Stimulated activated effector memory CD8-positive, alpha-beta T cell treated with anti-CD3 and anti-CD28 coated beads, Interleukin-12 subunit alpha, Interleukin-12 subunit beta, amount 100 ng/mL, for 72 hours (primary cell): ENCODE results near the gene PPP4C.
A peak's percentile ranks its signal among the peaks of the same experiment; 100 is the strongest.
"Not testable (repeated sequence)": the region's sequence is repeated elsewhere in the genome, so short reads cannot be mapped to it uniquely, and the experiment has no call there.

ENCODE experiments used
- ATAC-seq: fragments of 150-1000 bp; cut with Tn5 transposase; 2 replicates; pipeline ENCODE4 v1.10.0; 2021
- DNase-seq, 2 donors: peaks; one replicate each; pipeline ENCODE4 v3.0.0; 2021 to 2022; ENCODE audit warnings: low spot score in 2 of 2
- H3K27ac Mint-ChIP-seq: one replicate; pipeline ENCODE4 v1.8.0; 2022; ENCODE audit warnings: mild to moderate bottlenecking, mixed read lengths
- H3K36me3 Mint-ChIP-seq: one replicate; pipeline ENCODE4 v1.8.0; 2022; ENCODE audit warnings: mild to moderate bottlenecking, mixed read lengths
- H3K4me1 Mint-ChIP-seq: one replicate; pipeline ENCODE4 v1.8.0; 2022; ENCODE audit warnings: mixed read lengths
- H3K4me3 Mint-ChIP-seq: one replicate; pipeline ENCODE4 v1.8.0; 2022; ENCODE audit warnings: mild to moderate bottlenecking, mixed read lengths
- H3K9me3 Mint-ChIP-seq: one replicate; pipeline ENCODE4 v1.8.0; 2022; ENCODE audit warnings: mixed read lengths

Gene PPP4C

DNA sequence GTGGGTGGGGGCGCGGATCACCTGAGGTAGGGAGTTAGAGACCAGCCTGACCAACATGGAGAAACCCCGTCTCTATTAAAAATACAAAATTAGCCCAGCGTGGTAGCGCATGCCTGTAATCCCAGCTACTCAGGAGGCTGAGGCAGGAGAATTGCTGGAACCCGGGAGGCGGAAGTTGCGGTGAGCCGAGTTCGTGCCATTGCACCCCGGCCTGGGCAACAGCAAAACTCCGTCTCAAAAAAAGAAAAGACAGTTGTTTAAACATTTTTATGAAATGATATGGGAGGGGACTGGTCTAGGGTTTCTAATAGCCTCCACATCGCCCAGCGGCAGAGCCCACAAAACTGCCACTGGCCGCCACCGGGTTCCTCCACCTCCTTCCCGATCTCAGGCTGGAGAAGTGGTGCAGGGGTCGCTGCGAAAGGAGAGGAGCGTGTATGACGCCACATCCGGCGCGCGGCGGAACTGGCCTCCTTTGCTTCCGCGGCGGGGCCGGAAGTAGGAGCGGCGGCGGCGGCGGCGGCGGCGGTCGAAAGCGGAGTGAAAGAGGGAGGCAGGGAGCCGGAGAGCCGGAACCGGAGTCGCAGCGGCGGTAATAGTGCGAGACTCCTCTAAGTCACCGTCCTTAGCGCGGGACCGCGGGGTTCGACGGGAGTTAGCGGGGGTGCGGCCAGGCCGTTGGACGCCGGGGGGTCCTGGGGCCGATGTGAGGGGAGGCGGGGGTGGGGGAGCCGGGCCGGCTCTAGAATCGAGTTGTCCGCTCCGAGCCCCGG, at the start of gene PPP4C:
Gene PPP4C (plus strand): TSS at position 492 of the 773 bp plus-strand sequence. CDS start 384 bp downstream, outside the sequence.
- ATAC-seq: peak; percentile 93
- Mint-ChIP-seq H3K4me3 (peak within 1 kb of the TSS; percentile 91), H3K36me3 (peaks cover 100% of the 10 kb centered on the region), H3K4me1 (peaks cover 36% of the 10 kb centered on the region), H3K9me3 (no peaks in the 10 kb centered on the region), H3K27ac (peak within 1 kb of the TSS; percentile 99)
- DNase-seq: peak; percentile 87 to 94

DNA sequence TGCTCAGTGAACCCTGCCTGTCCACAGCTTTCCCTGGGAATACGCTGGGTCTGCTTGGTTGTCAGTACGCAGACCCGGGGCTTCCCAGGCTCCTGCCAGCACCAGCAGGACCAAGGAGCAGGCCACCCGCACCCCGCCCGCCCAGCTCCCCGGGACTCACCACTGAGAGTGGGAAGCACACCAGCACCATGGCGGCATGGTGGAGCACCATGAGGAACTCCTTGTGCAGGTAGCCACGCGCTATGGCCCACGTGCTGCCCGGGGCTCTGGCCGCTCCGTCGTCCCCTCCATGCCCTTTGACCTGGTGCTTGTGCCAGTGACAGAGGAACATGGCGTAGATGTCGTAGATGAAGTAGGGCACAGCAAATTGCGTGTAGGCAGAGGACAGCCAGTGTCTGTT, 49.3 kb upstream of the PPP4C start:
- H3K36me3 Mint-ChIP-seq: no peaks in the 10 kb centered on the region

DNA sequence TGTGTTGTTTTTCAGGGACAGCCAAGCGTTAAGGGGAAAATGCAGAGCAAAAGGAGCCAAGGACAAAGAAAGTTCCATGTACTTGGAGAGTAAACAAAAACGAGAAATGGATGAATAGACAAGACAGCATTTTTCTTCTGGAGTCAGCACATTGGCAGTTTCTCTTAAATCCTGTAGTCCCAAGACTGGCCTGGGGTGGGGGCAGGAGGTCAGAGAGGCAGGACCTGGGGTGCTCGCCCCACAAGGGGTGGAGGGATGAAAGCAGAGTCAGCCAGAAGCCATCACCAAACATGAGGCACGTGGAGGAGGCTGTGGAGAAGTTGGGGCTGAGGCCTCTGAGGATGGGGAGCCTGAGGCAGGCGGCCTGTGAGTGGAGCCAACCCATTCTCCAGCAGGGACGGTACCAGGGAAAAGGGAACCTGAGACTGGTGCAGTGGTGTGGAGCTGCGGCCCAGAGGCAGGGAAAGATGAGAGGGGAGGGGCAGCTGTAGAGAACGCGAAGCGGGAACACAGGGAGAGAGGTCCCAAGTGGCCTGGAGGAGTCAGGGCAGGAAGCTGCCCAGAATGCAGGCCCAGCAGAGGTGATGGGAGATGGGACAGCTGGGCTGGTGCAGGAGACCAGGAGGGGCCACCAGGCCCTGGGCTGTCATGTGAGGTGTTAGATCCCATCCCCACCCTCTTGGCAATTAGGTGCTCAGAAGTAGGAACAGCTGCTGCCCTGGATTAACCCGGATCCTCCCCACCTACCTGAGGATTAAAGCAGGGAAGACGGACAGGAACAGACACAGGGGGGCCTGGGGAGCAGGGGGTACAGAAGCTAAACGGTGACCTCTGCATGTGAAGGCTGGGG, 48.0 kb upstream of the PPP4C start:
- H3K9me3 Mint-ChIP-seq: no peaks in the 10 kb centered on the region
- H3K27ac Mint-ChIP-seq: no peak overlapping the region
- no peaks in the 10 kb centered on the region for H3K36me3 Mint-ChIP-seq
- peaks cover 24% of the 10 kb centered on the region for H3K4me1 Mint-ChIP-seq
- DNase-seq (no peak), ATAC-seq (no peak)
- H3K4me3 Mint-ChIP-seq: no peak overlapping the region

More for the DNA sequence above, 49.3 kb upstream of the PPP4C start:
- peaks cover 17% of the 10 kb centered on the region for H3K4me1 Mint-ChIP-seq
- no peak for DNase-seq
- ATAC-seq: no peak
- no peak overlapping the region for H3K27ac Mint-ChIP-seq
- H3K4me3 Mint-ChIP-seq: no peak overlapping the region
- H3K9me3 Mint-ChIP-seq: no peaks in the 10 kb centered on the region

DNA sequence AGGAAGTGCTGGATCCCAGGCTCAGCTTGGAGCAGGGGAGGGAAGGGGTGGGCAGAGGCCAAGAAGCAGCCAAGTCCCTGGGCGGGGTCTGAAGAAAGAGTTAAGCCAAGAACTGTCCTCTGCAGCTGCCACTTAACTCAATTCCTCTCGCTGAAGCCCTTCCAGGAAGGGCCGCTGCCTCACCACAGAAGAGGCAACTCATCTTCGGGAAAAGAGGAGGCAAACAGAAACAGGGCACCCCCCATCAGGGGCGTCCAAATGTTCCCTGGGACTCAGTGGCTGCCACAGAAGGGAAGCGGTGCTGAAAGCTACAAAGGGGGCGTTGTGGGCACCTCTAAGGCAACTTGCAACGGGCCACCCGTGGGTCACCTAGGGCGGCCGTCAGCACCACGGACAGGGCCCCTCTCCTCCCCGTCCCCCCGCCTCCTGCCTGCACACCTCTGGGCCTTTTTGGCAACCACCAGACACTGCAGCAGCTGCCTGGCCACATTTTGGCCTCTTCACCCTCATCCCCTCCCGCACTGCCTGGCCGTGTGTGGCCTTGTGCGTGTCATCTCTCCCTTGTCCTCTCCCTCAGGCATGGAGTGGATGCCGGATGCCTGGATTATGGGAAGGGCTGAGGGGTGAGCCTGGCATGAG, 47.2 kb upstream of the PPP4C start:
- H3K27ac Mint-ChIP-seq: no peak overlapping the region
- ATAC-seq: no peak

DNA sequence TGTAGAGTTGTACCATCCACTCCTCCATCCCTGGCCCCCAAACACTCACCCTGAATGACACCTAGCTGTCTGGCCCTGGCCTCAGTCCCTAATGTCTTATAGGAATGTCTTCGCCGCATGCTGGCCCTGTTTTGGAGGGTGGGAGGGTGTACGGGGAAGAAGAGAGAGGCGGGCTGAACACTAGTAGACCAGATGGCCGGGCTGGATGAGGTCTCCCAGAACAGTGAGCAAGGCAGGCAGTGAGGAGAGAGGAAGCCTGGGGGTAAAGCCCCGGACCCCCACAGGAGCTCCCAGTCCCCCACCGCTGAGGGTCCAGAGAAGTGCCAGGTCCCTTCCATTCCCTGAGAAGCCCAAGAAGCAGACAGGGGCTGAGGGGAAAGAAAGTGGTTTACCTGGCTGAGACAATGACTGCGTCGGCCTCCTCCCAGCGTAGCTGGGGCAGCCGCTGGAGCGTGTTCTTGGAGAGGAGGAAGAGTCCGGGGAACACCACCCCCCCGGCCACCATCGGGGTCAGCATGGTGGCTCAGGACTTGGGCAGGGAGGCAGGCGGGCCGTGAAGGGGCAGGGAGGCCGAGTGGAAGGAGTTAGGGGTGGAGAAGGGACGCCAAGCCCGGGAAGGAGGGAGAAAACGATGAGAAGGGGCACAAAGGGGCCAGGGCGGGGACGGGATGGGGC, 45.6 kb upstream of the PPP4C start:
- peaks cover 4% of the 10 kb centered on the region for H3K36me3 Mint-ChIP-seq
- H3K27ac Mint-ChIP-seq: no peak overlapping the region
- H3K4me1 Mint-ChIP-seq: peaks cover 30% of the 10 kb centered on the region
- H3K9me3 Mint-ChIP-seq: no peaks in the 10 kb centered on the region
- H3K4me3 Mint-ChIP-seq: peak overlapping the region; percentile 50
- DNase-seq (no peak), ATAC-seq (no peak)

More for the DNA sequence above, 47.2 kb upstream of the PPP4C start:
- Mint-ChIP-seq H3K36me3 (no peaks in the 10 kb centered on the region), H3K4me1 (peaks cover 24% of the 10 kb centered on the region), H3K9me3 (no peaks in the 10 kb centered on the region), H3K4me3 (no peak overlapping the region)
- DNase-seq: no peak

DNA sequence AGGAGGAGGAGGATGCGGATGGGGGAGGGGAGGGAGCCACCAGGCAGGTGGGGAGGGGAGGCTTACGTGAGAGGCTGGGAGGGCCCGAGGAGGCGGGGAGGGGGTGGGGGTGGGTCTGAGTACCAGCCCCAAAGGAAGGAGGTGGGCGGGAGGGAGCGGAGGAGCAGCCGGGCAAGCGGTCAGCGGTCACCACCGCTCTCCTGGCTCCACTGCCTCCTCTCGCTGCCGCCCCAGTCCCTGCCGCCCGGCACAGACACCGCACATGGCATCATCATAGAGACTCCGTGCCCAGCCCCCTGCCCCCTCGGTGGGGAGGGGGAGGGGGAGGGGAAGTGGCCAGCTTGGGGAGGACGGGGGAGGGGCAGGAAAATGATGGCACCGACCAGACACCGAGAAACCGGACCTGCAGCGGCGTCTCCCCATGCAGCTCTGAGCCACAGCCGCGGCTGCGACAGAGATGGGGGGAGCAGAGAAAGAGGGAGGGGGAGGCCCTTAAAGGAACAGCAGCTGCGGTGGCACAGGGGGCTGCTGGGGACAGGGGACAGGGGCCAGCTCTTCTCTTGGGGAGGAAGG, 44.9 kb upstream of the PPP4C start, which contains the start of gene TLCD3B:
Gene TLCD3B (minus strand): TSS at position 431 of the 573 bp plus-strand sequence. CDS start 744 bp downstream, outside the sequence.
- no peak for ATAC-seq

DNA sequence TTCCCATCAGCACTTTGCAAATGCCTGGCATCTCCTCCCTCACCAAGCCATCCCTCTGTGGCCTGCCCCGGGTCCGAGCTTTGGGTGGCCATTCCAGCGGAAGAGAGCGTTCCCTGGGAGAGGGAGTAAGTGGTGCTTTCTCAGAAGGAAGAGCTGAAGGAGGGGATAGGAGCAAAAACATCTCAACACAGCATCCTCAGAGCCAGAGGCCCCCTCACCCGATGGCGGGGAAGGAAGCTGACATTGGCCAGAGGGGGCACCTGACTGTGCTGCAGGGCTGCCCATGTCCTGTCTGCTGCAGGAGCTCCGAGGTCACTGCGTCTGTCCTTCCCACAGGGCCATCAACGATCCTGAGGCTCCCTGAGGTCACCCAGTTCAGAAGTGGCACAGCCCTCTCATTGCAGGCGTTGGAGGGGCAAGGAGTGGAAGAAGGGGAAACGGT, 44.3 kb upstream of the PPP4C start:
- H3K27ac Mint-ChIP-seq: no peak overlapping the region
- no peak for DNase-seq
- no peak for ATAC-seq
- H3K9me3 Mint-ChIP-seq: no peaks in the 10 kb centered on the region
- peaks cover 30% of the 10 kb centered on the region for H3K4me1 Mint-ChIP-seq
- H3K36me3 Mint-ChIP-seq: peaks cover 6% of the 10 kb centered on the region
- no peak overlapping the region for H3K4me3 Mint-ChIP-seq

More for the DNA sequence above, 44.9 kb upstream of the PPP4C start, which contains the start of gene TLCD3B:
- Mint-ChIP-seq H3K36me3 (peaks cover 6% of the 10 kb centered on the region), H3K9me3 (no peaks in the 10 kb centered on the region), H3K4me3 (peak within 1 kb of the TSS; percentile 50), H3K4me1 (peaks cover 30% of the 10 kb centered on the region), H3K27ac (no peak within 1 kb of the TSS)
- no peak for DNase-seq

DNA sequence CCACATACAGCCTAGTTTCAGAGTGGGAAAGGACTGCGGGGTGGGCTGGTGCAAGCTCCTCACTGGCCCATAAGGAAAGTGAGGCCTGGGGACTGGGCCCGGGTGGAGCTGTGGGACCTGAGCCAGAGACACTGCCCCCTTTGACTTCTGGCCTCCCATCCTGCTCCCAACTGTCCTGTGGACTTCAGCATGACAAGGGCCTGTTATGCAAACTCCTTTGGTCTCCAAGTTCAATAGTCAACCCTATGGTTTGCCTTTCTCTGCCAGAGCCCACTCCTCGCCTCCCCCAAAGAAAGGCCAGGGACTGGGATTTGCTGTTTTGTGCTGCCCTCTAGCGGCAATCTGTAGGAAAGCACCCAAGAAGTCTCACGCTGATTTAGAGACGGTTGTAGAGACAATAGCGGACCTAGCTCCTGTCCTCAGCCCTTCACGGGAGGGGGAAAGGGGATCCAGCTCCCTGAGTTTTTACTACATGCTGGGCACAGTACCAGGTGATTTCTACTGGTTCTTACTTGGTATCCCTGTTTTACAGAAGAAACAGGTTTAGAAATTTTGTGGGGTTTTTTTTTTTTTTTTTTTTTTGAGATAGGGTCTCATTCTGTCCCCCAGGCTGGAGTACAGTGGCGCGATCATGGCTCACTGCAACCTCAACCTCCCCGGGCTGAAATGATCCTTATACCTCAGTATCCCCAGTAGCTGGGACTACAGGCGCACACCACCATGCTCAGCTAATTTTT, 43.5 kb upstream of the PPP4C start:
- ATAC-seq: peak; percentile 54
- peak overlapping the region; percentile 46 for H3K4me3 Mint-ChIP-seq
- no peak overlapping the region for H3K27ac Mint-ChIP-seq
- H3K4me1 Mint-ChIP-seq: peaks cover 30% of the 10 kb centered on the region
- peak; percentile 59 to 81 for DNase-seq
- H3K36me3 Mint-ChIP-seq: peaks cover 6% of the 10 kb centered on the region
- no peaks in the 10 kb centered on the region for H3K9me3 Mint-ChIP-seq

DNA sequence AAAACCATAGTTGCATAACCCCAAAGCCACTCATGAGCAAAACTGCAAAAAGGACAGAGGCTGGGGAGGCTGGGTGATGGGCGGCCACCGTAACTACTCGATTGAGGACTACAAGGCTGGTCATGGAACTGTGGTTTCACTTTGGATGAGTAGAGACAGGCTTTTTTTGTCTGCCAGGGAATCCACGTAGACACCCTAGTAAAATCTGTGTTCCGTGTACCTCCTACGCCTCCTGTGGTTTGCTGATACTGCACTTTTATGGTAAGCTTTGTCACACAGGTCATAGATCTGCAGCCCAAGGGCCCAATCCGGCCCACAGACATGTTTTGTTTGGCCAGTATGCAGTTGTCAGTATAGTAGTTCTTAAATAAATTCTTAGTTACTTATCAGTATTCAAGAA, 42.5 kb upstream of the PPP4C start:
- ATAC-seq (peak; percentile 83), DNase-seq (no peak)
- Mint-ChIP-seq H3K9me3 (no peaks in the 10 kb centered on the region), H3K27ac (no peak overlapping the region), H3K4me1 (peaks cover 22% of the 10 kb centered on the region), H3K36me3 (peaks cover 6% of the 10 kb centered on the region), H3K4me3 (no peak overlapping the region)

DNA sequence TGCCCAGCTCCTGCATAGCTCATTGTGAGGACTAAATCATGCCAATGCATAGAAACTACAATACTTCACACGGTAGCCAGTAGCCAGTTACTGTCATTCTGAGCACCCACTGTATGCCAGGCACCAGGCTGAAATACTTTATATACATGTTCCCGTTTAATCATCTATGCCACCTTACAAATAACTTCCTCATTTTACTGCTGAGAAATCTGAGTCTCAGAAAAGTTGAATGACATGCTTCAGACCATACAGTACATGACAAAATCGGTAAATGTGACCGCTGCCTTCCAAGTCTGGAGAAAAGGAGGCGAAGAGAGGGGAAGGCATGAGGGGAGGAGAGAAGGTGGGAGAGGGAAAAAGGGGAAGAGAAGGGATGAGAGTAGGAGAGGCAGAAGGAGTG, 35.6 kb upstream of the PPP4C start:
- no peak overlapping the region for H3K4me3 Mint-ChIP-seq
- H3K36me3 Mint-ChIP-seq: peaks cover 8% of the 10 kb centered on the region
- H3K9me3 Mint-ChIP-seq: no peaks in the 10 kb centered on the region
- no peak overlapping the region for H3K27ac Mint-ChIP-seq
- DNase-seq (no peak), ATAC-seq (no peak)
- peaks cover 5% of the 10 kb centered on the region for H3K4me1 Mint-ChIP-seq

DNA sequence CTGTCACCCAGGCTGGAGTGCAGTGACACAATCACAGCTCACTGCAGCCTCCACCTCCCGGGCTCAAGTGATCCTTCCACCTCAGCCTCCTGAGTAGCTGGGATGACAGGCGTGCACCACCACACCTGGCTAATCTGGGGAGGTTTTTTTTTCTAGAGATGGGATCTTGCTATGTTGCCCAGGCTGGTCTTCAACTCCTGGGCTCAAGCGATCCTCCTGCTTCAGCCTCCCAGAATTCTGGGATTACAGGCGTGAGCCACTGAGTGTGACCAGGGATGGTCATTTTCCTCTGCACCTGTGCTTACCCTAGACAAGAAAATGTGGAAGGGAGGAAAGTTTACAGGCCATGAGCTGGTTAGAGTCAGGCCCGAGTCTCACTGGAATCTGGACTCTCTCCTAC, 35.1 kb upstream of the PPP4C start:
- H3K36me3 Mint-ChIP-seq: peaks cover 11% of the 10 kb centered on the region
- not testable (repeated sequence) for H3K4me1 Mint-ChIP-seq, H3K27ac Mint-ChIP-seq, DNase-seq, H3K4me3 Mint-ChIP-seq, H3K9me3 Mint-ChIP-seq, ATAC-seq

DNA sequence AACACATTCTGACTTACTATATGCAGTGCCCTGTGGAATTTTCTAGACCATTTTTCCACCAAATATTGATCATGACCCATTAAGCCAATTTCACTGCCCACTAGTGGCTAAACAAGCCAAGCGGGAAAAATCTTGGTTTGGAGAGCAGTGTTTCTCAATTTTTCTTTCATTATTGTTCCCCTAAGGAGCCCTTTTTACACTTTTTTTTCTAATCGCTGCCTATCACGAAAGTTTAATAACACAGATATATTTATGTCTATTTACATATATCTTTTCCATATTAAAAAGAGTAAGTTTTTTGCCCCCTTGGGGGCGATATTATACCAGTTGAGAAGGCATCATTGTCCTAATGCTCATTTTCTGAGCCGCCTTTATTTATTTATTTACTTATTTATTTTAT, 34.0 kb upstream of the PPP4C start:
- ATAC-seq: no peak
- DNase-seq: no peak
- H3K27ac Mint-ChIP-seq: no peak overlapping the region
- H3K9me3 Mint-ChIP-seq: no peaks in the 10 kb centered on the region
- H3K36me3 Mint-ChIP-seq: peaks cover 11% of the 10 kb centered on the region
- no peak overlapping the region for H3K4me3 Mint-ChIP-seq
- H3K4me1 Mint-ChIP-seq: peaks cover 9% of the 10 kb centered on the region

DNA sequence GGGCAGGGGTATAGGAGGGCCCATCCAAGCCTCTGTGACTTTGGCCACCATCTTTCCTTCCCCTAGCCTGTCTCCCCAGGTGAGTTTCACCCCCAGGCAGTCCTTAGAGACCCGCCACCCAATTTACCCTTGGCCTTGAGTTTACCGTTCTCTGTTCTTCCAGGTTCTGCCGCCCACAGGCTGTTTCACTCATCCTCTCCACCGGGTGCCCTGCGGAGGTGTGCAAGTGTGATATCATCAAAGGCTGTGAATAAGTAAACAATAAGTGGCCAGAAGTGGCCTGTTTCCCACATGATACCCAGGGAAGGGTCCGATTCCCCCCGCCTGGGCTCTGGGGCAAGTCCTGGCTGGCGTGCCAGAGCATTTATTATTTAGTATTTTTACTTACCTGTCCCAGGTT, 29.6 kb upstream of the PPP4C start:
- ATAC-seq (no peak), DNase-seq (no peak)
- Mint-ChIP-seq H3K9me3 (no peaks in the 10 kb centered on the region), H3K27ac (no peak overlapping the region), H3K36me3 (peaks cover 11% of the 10 kb centered on the region), H3K4me1 (peaks cover 15% of the 10 kb centered on the region), H3K4me3 (no peak overlapping the region)

DNA sequence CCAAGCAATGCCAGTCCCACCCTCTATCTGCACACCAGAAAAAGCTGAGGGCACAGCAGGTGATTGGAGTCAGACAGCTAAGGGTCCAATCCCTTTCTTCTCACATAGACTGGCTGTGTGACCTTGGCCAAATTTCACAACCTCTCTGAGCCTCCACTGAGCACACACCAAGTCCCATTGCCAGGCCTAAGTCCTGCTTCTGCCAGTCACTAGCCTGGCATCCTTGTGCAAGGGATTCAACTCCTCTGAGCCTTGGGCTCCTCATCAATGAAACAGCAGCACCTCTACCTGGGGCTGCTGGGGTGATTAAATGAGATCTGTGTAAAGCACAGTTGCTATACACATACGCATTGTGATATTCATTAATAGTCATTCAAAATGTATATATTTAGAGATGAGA, 29.2 kb upstream of the PPP4C start:
- no peak for DNase-seq
- no peaks in the 10 kb centered on the region for H3K9me3 Mint-ChIP-seq
- no peak for ATAC-seq
- H3K27ac Mint-ChIP-seq: no peak overlapping the region
- H3K4me1 Mint-ChIP-seq: peaks cover 18% of the 10 kb centered on the region
- H3K4me3 Mint-ChIP-seq: no peak overlapping the region
- H3K36me3 Mint-ChIP-seq: peaks cover 11% of the 10 kb centered on the region
